CD4-positive, alpha-beta memory T cell (primary cell): ENCODE results near the gene GRB14. TPM values are rescaled to one million over a fixed set of nuclear protein-coding genes. Genes with fewer than 3 reads are reported as not detected.
A peak's percentile ranks its signal among the peaks of the same experiment; 100 is the strongest.

Experiments used
- CTCF ChIA-PET: fragments of 350-600 bp; sonication (Branson Sonifier 250); formaldehyde crosslinking; loops from one replicate; lab custom pipeline; 2021; ENCODE audit warnings: inconsistent platforms; ENCODE audit not compliant: partially characterized antibody; lab: Charles Lee
- POLR2A ChIA-PET: fragments of 350-600 bp; sonication (Branson Sonifier 250); formaldehyde crosslinking; loops from one replicate; lab custom pipeline; 2021; ENCODE audit not compliant: partially characterized antibody; lab: Charles Lee
- DNase-seq, 5 donors: peaks; one replicate each; pipeline versions ENCODE4 v3.0.0 to v3.0.0-alpha.2; 2020 to 2022; ENCODE audit warnings: mixed read lengths in 1 of 5
- H3K27ac ChIP-seq: one replicate; pipeline ENCODE4 v1.7.0; 2013; ENCODE audit warnings: low read depth, low read length
- H3K27me3 ChIP-seq: 2 replicates; pipeline ENCODE4 v1.7.0; 2013; ENCODE audit warnings: mild to moderate bottlenecking, low read length, moderate library complexity; ENCODE audit not compliant: insufficient read depth
- H3K36me3 ChIP-seq: 2 replicates; pipeline ENCODE4 v1.7.0; 2013; ENCODE audit warnings: mild to moderate bottlenecking, low read length, moderate library complexity; ENCODE audit not compliant: insufficient read depth
- H3K4me1 ChIP-seq: 2 replicates; pipeline ENCODE4 v1.7.0; 2013; ENCODE audit warnings: mild to moderate bottlenecking, low read length, moderate library complexity; ENCODE audit not compliant: insufficient read depth
- H3K4me3 ChIP-seq, 2 donors: one replicate each; pipeline ENCODE4 v1.7.0; 2013; ENCODE audit warnings: low read length in 2 of 2, mild to moderate bottlenecking in 1 of 2
- H3K9me3 ChIP-seq, 2 donors: one replicate each; pipeline ENCODE4 v1.7.0; 2013; ENCODE audit warnings: low read length in 2 of 2, control low read depth in 1 of 2; ENCODE audit not compliant: control insufficient read depth in 1 of 2
- H3K27ac Mint-ChIP-seq, 7 donors: one replicate each; pipeline ENCODE4 v1.8.0; 2020 to 2021; ENCODE audit warnings: mixed read lengths in 7 of 7, mild to moderate bottlenecking in 6 of 7, inconsistent platforms in 3 of 7, moderate library complexity in 3 of 7
- H3K27me3 Mint-ChIP-seq, 2 donors: one replicate each; pipeline ENCODE4 v1.8.0; 2020 to 2021; ENCODE audit warnings: mixed read lengths in 2 of 2
- H3K36me3 Mint-ChIP-seq, 2 donors: one replicate each; pipeline ENCODE4 v1.8.0; 2020 to 2021; ENCODE audit warnings: mixed read lengths in 2 of 2, inconsistent platforms in 1 of 2, mild to moderate bottlenecking in 1 of 2
- H3K4me1 Mint-ChIP-seq, 4 donors: one replicate each; pipeline ENCODE4 v1.8.0; 2020 to 2021; ENCODE audit warnings: mixed read lengths in 4 of 4, mild to moderate bottlenecking in 1 of 4
- H3K4me3 Mint-ChIP-seq, 8 donors: one replicate each; pipeline ENCODE4 v1.8.0; 2020 to 2021; ENCODE audit warnings: mixed read lengths in 8 of 8, mild to moderate bottlenecking in 7 of 8, moderate library complexity in 6 of 8, inconsistent platforms in 3 of 8
- H3K9me3 Mint-ChIP-seq, 8 donors: one replicate each; pipeline ENCODE4 v1.8.0; 2020 to 2021; ENCODE audit warnings: mixed read lengths in 8 of 8, mild to moderate bottlenecking in 5 of 8, inconsistent platforms in 3 of 8, moderate library complexity in 1 of 8
- intact Hi-C: fragments of 100-400 bp; cut with micrococcal nuclease; formaldehyde crosslinking; loops from one replicate; pipeline ENCODE4 v1.15.1; 2023
- polyA plus RNA-seq, 2 donors: library from polyadenylated mRNA; unstranded; fragments of 300-500 nt; fragmentation: Illumina TruSeq; gene quantifications; one replicate each; pipeline ENCODE4 v1.2.3, GENCODE V29; 2021
- total RNA-seq, 2 experiments: library from RNA; stranded (reverse); gene quantifications; one replicate each; pipeline ENCODE4 v1.2.3, GENCODE V29; 2021

Gene GRB14
- total and polyA plus RNA-seq, 4 experiments from 2014 or later: not detected

GRCh38 chr2:164613321-164613982, 7.8 kb downstream of the GRB14 start:
- Histone ChIP-seq H3K4me3 (no peak overlapping the region), H3K4me1 (no peaks in the 10 kb centered on the region), H3K27me3 (no peaks in the 10 kb centered on the region), H3K36me3 (no peaks in the 10 kb centered on the region), H3K27ac (no peak overlapping the region), H3K9me3 (no peaks in the 10 kb centered on the region)
- no peak for DNase-seq
- intact Hi-C loops: no loop called here
- CTCF ChIA-PET: no interaction called here
- no peaks in the 10 kb centered on the region for H3K36me3 Mint-ChIP-seq
- peaks cover 0 to 7% (median 0%) of the 10 kb centered on the region in 8 donors for H3K9me3 Mint-ChIP-seq
- POLR2A ChIA-PET: no interaction called here
- H3K27me3 Mint-ChIP-seq: peaks cover 0 to 2% of the 10 kb centered on the region in 2 donors
- H3K27ac Mint-ChIP-seq: no peak overlapping the region
- H3K4me3 Mint-ChIP-seq: no peak overlapping the region
- H3K4me1 Mint-ChIP-seq: no peaks in the 10 kb centered on the region

GRCh38 chr2:164609790-164610189, 11.5 kb downstream of the GRB14 start:
- DNase-seq: no peak
- intact Hi-C loops: no loop called here
- H3K27ac Mint-ChIP-seq: no peak overlapping the region
- H3K27me3 Mint-ChIP-seq: no peaks in the 10 kb centered on the region
- no peak overlapping the region for H3K4me3 Mint-ChIP-seq
- Histone ChIP-seq H3K27ac (no peak overlapping the region), H3K4me1 (no peaks in the 10 kb centered on the region), H3K9me3 (no peaks in the 10 kb centered on the region), H3K27me3 (no peaks in the 10 kb centered on the region), H3K36me3 (no peaks in the 10 kb centered on the region), H3K4me3 (no peak overlapping the region)
- CTCF ChIA-PET: no interaction called here
- H3K9me3 Mint-ChIP-seq: peaks cover 0 to 5% (median under 1%) of the 10 kb centered on the region in 8 donors
- no peaks in the 10 kb centered on the region for H3K4me1 Mint-ChIP-seq
- POLR2A ChIA-PET: no interaction called here
- no peaks in the 10 kb centered on the region for H3K36me3 Mint-ChIP-seq

GRCh38 chr2:164606557-164606956, 14.7 kb downstream of the GRB14 start:
- Mint-ChIP-seq H3K27ac (no peak overlapping the region), H3K36me3 (no peaks in the 10 kb centered on the region), H3K9me3 (peaks cover 0 to 2% (median 2%) of the 10 kb centered on the region in 8 donors), H3K4me1 (no peaks in the 10 kb centered on the region), H3K4me3 (no peak overlapping the region), H3K27me3 (peaks cover 0 to 2% of the 10 kb centered on the region in 2 donors)
- Histone ChIP-seq H3K4me1 (no peaks in the 10 kb centered on the region), H3K27ac (no peak overlapping the region), H3K4me3 (no peak overlapping the region), H3K36me3 (no peaks in the 10 kb centered on the region), H3K9me3 (no peaks in the 10 kb centered on the region), H3K27me3 (no peaks in the 10 kb centered on the region)
- intact Hi-C loops: no loop called here
- CTCF ChIA-PET: no interaction called here
- POLR2A ChIA-PET: no interaction called here
- DNase-seq: no peak

GRCh38 chr2:164605295-164605694, 16.0 kb downstream of the GRB14 start:
- Mint-ChIP-seq H3K27ac (no peak overlapping the region), H3K4me3 (no peak overlapping the region)

GRCh38 chr2:164600763-164601162, 20.5 kb downstream of the GRB14 start:
- no peaks in the 10 kb centered on the region for H3K27me3 ChIP-seq
- ChIA-PET CTCF (no interaction called here), POLR2A (no interaction called here)
- no peak overlapping the region for H3K4me3 ChIP-seq
- H3K36me3 ChIP-seq: no peaks in the 10 kb centered on the region
- no peak overlapping the region for H3K27ac ChIP-seq
- DNase-seq: no peak
- H3K36me3 Mint-ChIP-seq: no peaks in the 10 kb centered on the region
- no peak overlapping the region for H3K4me3 Mint-ChIP-seq
- H3K27me3 Mint-ChIP-seq: peaks cover 0 to 2% of the 10 kb centered on the region in 2 donors
- no peaks in the 10 kb centered on the region for H3K4me1 Mint-ChIP-seq
- no peaks in the 10 kb centered on the region for H3K9me3 ChIP-seq
- intact Hi-C loops: no loop called here
- H3K4me1 ChIP-seq: no peaks in the 10 kb centered on the region
- H3K27ac Mint-ChIP-seq: no peak overlapping the region
- H3K9me3 Mint-ChIP-seq: peaks cover 0 to 2% (median 0%) of the 10 kb centered on the region in 8 donors

More at GRCh38 chr2:164605295-164605694, 16.0 kb downstream of the GRB14 start:
- H3K9me3 ChIP-seq: no peaks in the 10 kb centered on the region
- H3K9me3 Mint-ChIP-seq: peaks cover 0 to 2% (median under 1%) of the 10 kb centered on the region in 8 donors
- intact Hi-C loops: no loop called here
- no peaks in the 10 kb centered on the region for H3K36me3 ChIP-seq
- peaks cover 0 to 2% of the 10 kb centered on the region in 2 donors for H3K27me3 Mint-ChIP-seq
- ChIA-PET POLR2A (no interaction called here), CTCF (no interaction called here)
- no peaks in the 10 kb centered on the region for H3K4me1 ChIP-seq
- H3K4me1 Mint-ChIP-seq: no peaks in the 10 kb centered on the region
- no peak overlapping the region for H3K4me3 ChIP-seq
- DNase-seq: no peak
- no peak overlapping the region for H3K27ac ChIP-seq
- no peaks in the 10 kb centered on the region for H3K27me3 ChIP-seq
- no peaks in the 10 kb centered on the region for H3K36me3 Mint-ChIP-seq

- Mint-ChIP-seq H3K36me3 (no peaks in the 10 kb centered on the region), H3K27ac (no peak overlapping the region), H3K27me3 (peaks cover 0 to 2% of the 10 kb centered on the region in 2 donors), H3K9me3 (peaks cover 0 to 3% (median 0%) of the 10 kb centered on the region in 8 donors), H3K4me3 (no peak overlapping the region), H3K4me1 (no peaks in the 10 kb centered on the region)
- ChIA-PET CTCF (no interaction called here), POLR2A (no interaction called here)
- Histone ChIP-seq H3K9me3 (no peaks in the 10 kb centered on the region), H3K27ac (no peak overlapping the region), H3K27me3 (no peaks in the 10 kb centered on the region), H3K36me3 (no peaks in the 10 kb centered on the region), H3K4me3 (no peak overlapping the region), H3K4me1 (no peaks in the 10 kb centered on the region)
- intact Hi-C loops: no loop called here
- peak in 1 of 5 donors; percentile 5 for DNase-seq
Measured at GRCh38 chr2:164599954-164600589, 21.2 kb downstream of the GRB14 start.

GRCh38 chr2:164597983-164598382, 23.3 kb downstream of the GRB14 start:
- Histone ChIP-seq H3K4me3 (no peak overlapping the region), H3K9me3 (no peaks in the 10 kb centered on the region), H3K27me3 (no peaks in the 10 kb centered on the region), H3K27ac (no peak overlapping the region), H3K36me3 (no peaks in the 10 kb centered on the region), H3K4me1 (no peaks in the 10 kb centered on the region)
- H3K4me1 Mint-ChIP-seq: no peaks in the 10 kb centered on the region
- no peak overlapping the region for H3K4me3 Mint-ChIP-seq
- no peak for DNase-seq
- ChIA-PET POLR2A (no interaction called here), CTCF (no interaction called here)
- intact Hi-C loops: no loop called here
- H3K36me3 Mint-ChIP-seq: no peaks in the 10 kb centered on the region
- H3K9me3 Mint-ChIP-seq: peaks cover 0 to 3% (median 0%) of the 10 kb centered on the region in 8 donors
- no peak overlapping the region for H3K27ac Mint-ChIP-seq
- no peaks in the 10 kb centered on the region for H3K27me3 Mint-ChIP-seq
